GM10847 (cell line): ENCODE data around the gene MYO7B.

Source experiments
- POLR2A ChIP-seq: IDR thresholded peaks from 2 replicates; pipeline ENCODE4 v1.6.1; 2011; ENCODE audit not compliant: insufficient read length; ENCODE audit errors: extremely low read depth

Gene MYO7B

GRCh38 chr2:127575185-127575765 lies 39.8 kb downstream of the MYO7B start:
- no peak for TF ChIP-seq POLR2A

DNA sequence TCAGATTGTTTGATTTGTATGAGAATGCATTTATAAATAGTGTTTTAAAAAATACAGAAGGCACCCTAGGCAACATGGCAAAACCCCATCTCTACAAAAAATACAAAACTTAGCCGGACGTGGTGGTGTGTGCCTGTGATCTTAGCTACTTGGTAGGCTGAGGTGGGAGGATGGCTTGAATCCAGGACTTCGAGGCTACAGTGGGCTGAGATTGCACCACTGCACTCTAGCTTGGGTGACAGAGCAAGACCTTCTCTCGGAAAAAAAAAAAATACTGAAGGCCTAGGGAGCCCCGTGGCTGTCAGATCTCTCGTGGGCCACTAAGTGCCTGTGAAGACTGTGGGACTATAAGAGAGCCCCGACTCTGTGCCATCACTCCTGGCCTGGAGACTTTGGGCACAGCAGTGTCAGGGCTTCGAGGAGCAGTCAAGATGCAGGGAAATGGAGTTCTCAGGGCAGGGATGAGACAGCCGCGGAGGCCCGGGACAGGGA lies 40.5 kb downstream of the MYO7B start:
- no peak for TF ChIP-seq POLR2A

DNA sequence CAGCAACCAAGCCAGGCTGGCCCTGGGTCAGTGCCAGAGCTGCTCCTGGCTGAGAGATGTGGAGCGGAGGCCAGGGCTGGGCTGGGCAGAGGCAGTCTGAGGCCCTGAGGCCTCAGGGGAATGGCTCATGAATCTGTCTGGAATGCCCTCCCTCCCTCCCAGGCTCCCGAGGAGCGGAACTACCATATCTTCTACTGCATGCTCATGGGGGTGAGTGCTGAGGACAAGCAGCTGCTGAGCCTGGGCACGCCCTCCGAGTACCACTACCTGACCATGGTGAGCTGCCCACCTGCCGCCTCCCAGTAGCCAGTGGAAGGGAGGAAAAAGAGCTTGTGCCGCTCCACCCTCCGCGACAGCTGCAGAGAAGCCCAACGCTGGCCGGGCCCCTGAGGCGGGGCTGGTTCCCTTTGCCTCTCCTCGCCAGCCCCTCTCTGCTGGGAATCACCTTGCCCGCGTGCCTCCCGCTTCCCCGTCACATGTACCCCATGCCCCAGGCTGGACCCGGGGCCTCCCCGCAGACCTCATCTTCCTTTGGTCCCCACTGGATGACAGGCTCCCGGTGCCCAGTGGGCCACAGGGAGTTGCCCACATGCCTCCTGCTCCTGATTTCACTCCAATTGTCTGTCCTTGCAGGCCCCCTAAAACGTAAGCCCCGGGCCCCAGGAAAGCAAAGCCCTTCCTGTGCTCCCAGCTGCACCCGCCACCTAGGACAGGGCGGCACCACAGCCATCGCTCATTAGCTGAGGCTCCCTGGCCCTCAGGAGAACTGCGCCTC lies 41.1 kb downstream of the MYO7B start:
- no peak for TF ChIP-seq POLR2A

- no peak for TF ChIP-seq POLR2A
Observed at GRCh38 chr2:127577208-127577475, 41.7 kb downstream of the MYO7B start.

GRCh38 chr2:127577503-127577902 lies 42.0 kb downstream of the MYO7B start:
- TF ChIP-seq POLR2A = no peak

DNA sequence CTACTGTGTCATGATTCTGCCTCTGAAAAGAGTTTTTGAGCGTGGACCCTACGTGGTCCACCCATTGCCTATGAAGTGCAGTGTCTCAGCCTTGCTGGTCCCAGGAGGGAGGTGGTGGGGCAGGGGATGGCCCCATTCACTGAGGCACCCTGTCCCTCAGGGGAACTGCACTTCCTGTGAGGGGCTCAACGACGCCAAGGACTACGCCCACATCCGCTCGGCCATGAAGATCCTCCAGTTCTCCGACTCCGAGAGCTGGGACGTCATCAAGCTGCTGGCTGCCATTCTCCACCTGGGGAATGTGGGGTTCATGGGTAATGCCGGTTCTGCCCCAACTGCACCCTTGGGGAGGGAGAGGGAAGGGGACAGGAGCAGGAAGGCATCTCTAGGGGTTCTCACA lies 42.5 kb downstream of the MYO7B start:
- no peak for TF ChIP-seq POLR2A

DNA sequence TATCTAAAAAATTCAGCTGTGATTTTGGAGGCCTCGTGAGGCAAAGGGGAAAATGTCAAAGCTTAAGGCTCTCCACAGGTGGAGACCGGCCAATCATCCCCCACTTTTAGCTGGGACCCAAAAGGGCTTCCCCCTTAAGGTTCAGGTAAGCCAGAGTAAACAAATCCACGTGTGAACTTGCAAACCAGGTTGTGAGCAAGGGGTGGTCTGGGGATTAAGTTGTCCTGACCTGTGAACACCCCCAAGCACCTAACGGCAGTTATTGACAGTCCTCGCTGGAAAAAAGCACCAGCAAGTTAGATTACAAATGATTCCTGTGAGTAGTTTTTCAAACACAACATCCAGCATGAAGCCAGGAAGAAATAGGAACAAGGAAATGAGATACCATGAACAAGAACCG lies 42.9 kb downstream of the MYO7B start:
- no peak for TF ChIP-seq POLR2A

- no peak for TF ChIP-seq POLR2A
Observed at GRCh38 chr2:127579231-127579630, 43.7 kb downstream of the MYO7B start.

- no peak for TF ChIP-seq POLR2A
Observed at GRCh38 chr2:127580167-127581049, 44.9 kb downstream of the MYO7B start.

DNA sequence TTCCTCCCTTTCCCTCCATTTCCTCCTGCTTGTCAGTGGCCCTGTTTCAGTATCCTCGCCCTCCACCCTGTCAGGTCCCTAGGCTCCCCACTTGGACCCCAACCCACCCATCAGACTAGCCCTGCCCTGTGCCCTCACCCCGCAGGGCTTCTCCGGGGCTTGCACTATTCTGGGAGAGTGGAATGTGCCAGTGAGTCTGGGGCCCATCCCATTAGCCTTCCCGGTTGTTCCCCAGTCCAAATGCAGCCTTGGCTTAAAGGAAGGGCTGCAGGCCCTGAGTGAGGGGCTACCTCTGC lies 45.5 kb downstream of the MYO7B start:
- no peak for TF ChIP-seq POLR2A

GRCh38 chr2:127581516-127582490 lies 46.3 kb downstream of the MYO7B start:
- no peak for TF ChIP-seq POLR2A

DNA sequence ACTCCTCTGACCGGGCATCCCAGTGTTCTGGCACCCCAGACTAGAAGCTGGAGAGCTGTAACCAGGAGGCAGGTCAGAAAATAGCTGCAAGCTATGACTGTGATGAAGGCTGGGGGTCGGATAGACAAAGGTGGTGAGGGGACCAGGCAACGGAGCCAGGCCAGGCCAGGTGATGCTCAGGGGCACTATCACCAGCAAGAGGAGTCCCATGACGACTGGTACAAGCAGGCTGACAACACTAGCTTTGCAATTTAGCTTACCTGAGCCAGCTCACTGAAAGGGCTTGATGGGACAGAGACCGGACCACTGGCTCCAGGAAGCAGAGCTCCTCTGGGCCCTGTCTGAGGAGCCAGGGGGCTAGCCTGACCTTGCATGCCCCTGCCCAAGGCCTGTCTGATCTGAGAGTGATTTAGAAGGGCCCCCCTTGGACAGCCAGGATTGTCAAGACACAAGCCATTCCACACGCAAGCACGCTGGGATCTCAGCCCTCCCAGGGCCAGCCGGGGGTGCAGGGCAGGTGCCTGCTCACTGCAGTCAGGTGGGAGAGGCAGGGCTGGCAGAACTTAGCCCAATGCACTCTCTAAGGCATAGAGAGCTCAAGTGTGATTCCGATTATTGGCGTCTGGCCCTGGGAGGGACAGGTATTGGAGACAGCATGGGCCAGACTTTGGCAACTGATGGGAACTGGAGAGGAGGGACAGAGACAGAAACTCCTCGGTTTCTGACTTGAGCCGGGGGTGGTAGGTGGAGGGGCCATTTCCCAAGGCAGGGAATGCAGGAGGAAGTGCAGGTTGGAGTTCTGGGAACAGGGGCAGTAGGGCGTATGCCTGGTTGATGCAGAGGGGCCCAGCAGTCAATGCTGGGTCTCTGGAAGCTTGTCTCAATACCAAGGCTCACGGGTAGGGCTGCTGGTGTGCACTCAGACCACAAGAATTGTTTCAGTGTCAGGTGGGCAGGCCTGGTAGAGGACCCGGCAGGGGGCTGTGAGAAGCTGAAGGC lies 47.7 kb downstream of the MYO7B start:
- TF ChIP-seq POLR2A = no peak

GRCh38 chr2:127584047-127584446 lies 48.6 kb downstream of the MYO7B start:
- no peak for TF ChIP-seq POLR2A

GRCh38 chr2:127584516-127585033 lies 49.1 kb downstream of the MYO7B start:
- TF ChIP-seq POLR2A = no peak

- no peak for TF ChIP-seq POLR2A
Observed at GRCh38 chr2:127585270-127585807, 49.9 kb downstream of the MYO7B start.
